Loucy (cell line): ENCODE results near the gene HECTD1.

Source experiments
- H2AFZ ChIP-seq: fragments of 200-600 bp; sonication (generic); 2 replicates; pipeline ENCODE4 v1.6.0; 2016; ENCODE audit warnings: antibody characterized with exemption, mild to moderate bottlenecking, low read length, moderate library complexity
- H3F3A ChIP-seq: fragments of 200-600 bp; 2 replicates; pipeline ENCODE4 v1.6.0; 2016; ENCODE audit warnings: antibody characterized with exemption, low read depth, mild to moderate bottlenecking
- H3K27me3 ChIP-seq: fragments of 200-600 bp; sonication (generic); 2 replicates; pipeline ENCODE4 v1.6.1; 2014; ENCODE audit warnings: low read length, mild to moderate bottlenecking; ENCODE audit not compliant: insufficient read depth, poor library complexity, severe bottlenecking
- H3K36me3 ChIP-seq: fragments of 200-600 bp; sonication (generic); 2 replicates; pipeline ENCODE4 v1.6.1; 2016; ENCODE audit warnings: low read length; ENCODE audit not compliant: insufficient read depth
- H3K4me1 ChIP-seq: fragments of 200-600 bp; sonication (generic); 2 replicates; pipeline ENCODE4 v1.5.1; 2014; ENCODE audit warnings: low read length, mild to moderate bottlenecking; ENCODE audit not compliant: insufficient read depth, poor library complexity, severe bottlenecking
- H3K4me2 ChIP-seq: fragments of 200-600 bp; sonication (generic); 2 replicates; pipeline ENCODE4 v1.6.0; 2014; ENCODE audit warnings: antibody characterized with exemption, low read length, low read depth, mild to moderate bottlenecking; ENCODE audit not compliant: poor library complexity, severe bottlenecking
- H3K4me3 ChIP-seq: fragments of 200-600 bp; sonication (generic); 2 replicates; pipeline ENCODE4 v1.5.1; 2014; ENCODE audit warnings: low read length, mild to moderate bottlenecking, mixed read lengths; ENCODE audit not compliant: poor library complexity, severe bottlenecking
- H3K79me2 ChIP-seq: fragments of 200-600 bp; sonication (generic); 2 replicates; pipeline ENCODE4 v1.6.1; 2014; ENCODE audit warnings: low read length; ENCODE audit not compliant: insufficient read depth
- H3K9ac ChIP-seq: fragments of 200-600 bp; sonication (generic); 2 replicates; pipeline ENCODE4 v1.6.0; 2014; ENCODE audit warnings: mild to moderate bottlenecking, low read depth, low read length, moderate library complexity; ENCODE audit not compliant: poor library complexity, severe bottlenecking
- H3K9me2 ChIP-seq: fragments of 200-600 bp; sonication (generic); replicated peaks from 2 replicates; pipeline ENCODE4 v1.6.1; 2016; ENCODE audit warnings: low read depth, low read length, mixed read lengths
- H3K9me3 ChIP-seq: fragments of 200-600 bp; sonication (generic); 2 replicates; pipeline ENCODE4 v1.6.1; 2014; ENCODE audit warnings: mild to moderate bottlenecking, antibody characterized with exemption, low read length, low read depth; ENCODE audit not compliant: insufficient read depth
- H4K20me1 ChIP-seq: fragments of 200-600 bp; sonication (generic); 2 replicates; pipeline ENCODE4 v1.6.0; 2014; ENCODE audit warnings: antibody characterized with exemption, low read length, mild to moderate bottlenecking; ENCODE audit not compliant: insufficient read depth, poor library complexity, severe bottlenecking
- EZH2phosphoT487 ChIP-seq: fragments of 200-600 bp; IDR thresholded peaks from 2 replicates; pipeline ENCODE4 v1.6.1; 2018; ENCODE audit warnings: antibody characterized with exemption, mild to moderate bottlenecking, moderate library complexity, borderline replicate concordance
- TF ChIP-seq, protein P1 (sequence below): fragments of 200-600 bp; sonication (generic); conservative IDR thresholded peaks from 2 replicates; pipeline ENCODE4 v1.5.1; 2014; ENCODE audit warnings: mild to moderate bottlenecking, antibody characterized with exemption, low read length

Gene HECTD1

DNA sequence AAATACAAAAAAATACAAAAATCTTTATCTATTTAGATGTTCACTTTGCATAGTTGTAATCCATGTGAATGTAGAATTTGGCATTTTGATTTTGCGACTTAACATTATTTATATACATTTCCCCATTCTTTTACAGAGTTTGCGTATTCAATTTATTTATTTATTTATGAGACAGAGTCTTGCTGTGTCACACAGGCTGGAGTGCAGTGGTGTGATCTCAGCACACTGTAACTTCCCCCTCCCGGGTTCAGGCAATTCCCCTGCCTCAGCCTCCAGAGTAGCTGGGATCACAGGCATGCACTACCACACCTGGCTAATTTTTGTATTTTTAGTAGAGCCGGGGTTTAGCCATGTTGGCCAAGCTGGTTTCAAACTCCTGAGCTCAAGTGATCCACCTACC, 156.1 kb downstream of the HECTD1 start:
- H4K20me1 ChIP-seq: no peaks in the 10 kb centered on the region
- H3K27me3 ChIP-seq: no peaks in the 10 kb centered on the region
- H3K4me1 ChIP-seq: no peaks in the 10 kb centered on the region
- no peak overlapping the region for H3K4me2 ChIP-seq
- no peaks in the 10 kb centered on the region for H3K36me3 ChIP-seq
- no peaks in the 10 kb centered on the region for H3F3A ChIP-seq
- no peak overlapping the region for H3K4me3 ChIP-seq
- no peaks in the 10 kb centered on the region for H3K79me2 ChIP-seq
- H3K9ac ChIP-seq: no peak overlapping the region
- TF ChIP-seq EZH2phosphoT487: no peak
- TF ChIP-seq, protein P1, sequence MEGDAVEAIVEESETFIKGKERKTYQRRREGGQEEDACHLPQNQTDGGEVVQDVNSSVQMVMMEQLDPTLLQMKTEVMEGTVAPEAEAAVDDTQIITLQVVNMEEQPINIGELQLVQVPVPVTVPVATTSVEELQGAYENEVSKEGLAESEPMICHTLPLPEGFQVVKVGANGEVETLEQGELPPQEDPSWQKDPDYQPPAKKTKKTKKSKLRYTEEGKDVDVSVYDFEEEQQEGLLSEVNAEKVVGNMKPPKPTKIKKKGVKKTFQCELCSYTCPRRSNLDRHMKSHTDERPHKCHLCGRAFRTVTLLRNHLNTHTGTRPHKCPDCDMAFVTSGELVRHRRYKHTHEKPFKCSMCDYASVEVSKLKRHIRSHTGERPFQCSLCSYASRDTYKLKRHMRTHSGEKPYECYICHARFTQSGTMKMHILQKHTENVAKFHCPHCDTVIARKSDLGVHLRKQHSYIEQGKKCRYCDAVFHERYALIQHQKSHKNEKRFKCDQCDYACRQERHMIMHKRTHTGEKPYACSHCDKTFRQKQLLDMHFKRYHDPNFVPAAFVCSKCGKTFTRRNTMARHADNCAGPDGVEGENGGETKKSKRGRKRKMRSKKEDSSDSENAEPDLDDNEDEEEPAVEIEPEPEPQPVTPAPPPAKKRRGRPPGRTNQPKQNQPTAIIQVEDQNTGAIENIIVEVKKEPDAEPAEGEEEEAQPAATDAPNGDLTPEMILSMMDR: no peak
- H2AFZ ChIP-seq: no peak overlapping the region
- H3K9me2 ChIP-seq: no peaks in the 10 kb centered on the region
- no peaks in the 10 kb centered on the region for H3K9me3 ChIP-seq

DNA sequence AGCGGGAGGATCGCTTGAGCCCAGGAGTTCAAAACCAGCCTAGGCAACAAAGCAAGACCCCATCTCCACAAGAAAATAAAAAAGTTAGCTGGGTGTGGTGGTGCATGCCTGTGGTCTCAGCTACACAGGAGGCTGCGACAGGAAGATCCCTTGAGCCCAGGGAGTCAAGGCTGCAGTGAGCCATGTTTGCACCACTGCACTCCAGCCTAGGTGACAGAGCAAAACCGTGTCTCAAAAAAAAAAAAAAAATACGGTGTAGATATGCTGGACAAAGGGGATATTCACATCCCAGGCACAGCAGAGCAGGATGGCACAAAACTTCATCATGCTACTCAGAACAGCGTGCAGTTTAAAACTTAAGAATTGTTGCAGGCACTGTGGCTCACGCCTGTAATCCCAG, 156.6 kb downstream of the HECTD1 start:
- Histone ChIP-seq H3F3A (no peaks in the 10 kb centered on the region), H3K9ac (no peak overlapping the region), H3K4me2 (no peak overlapping the region), H3K9me3 (no peaks in the 10 kb centered on the region), H3K36me3 (no peaks in the 10 kb centered on the region), H3K79me2 (no peaks in the 10 kb centered on the region), H2AFZ (no peak overlapping the region), H3K4me1 (no peaks in the 10 kb centered on the region), H4K20me1 (no peaks in the 10 kb centered on the region), H3K9me2 (no peaks in the 10 kb centered on the region), H3K4me3 (no peak overlapping the region), H3K27me3 (no peaks in the 10 kb centered on the region)
- no peak for TF ChIP-seq EZH2phosphoT487
- TF ChIP-seq, protein P1: no peak
